HG02870 (cell line): ENCODE results near the gene COPZ1.
"Not testable (repeated sequence)": the region's sequence is repeated elsewhere in the genome, so short reads cannot be mapped to it uniquely, and the experiment has no call there.

Experiments used
- ATAC-seq: cut with Tn5 transposase; IDR thresholded peaks from one replicate; pipeline ENCODE4 v1.9.1; 2021; ENCODE audit warnings: mild to moderate bottlenecking, moderate library complexity; ENCODE audit not compliant: unreplicated experiment

Gene COPZ1, protein sequence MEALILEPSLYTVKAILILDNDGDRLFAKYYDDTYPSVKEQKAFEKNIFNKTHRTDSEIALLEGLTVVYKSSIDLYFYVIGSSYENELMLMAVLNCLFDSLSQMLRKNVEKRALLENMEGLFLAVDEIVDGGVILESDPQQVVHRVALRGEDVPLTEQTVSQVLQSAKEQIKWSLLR

DNA sequence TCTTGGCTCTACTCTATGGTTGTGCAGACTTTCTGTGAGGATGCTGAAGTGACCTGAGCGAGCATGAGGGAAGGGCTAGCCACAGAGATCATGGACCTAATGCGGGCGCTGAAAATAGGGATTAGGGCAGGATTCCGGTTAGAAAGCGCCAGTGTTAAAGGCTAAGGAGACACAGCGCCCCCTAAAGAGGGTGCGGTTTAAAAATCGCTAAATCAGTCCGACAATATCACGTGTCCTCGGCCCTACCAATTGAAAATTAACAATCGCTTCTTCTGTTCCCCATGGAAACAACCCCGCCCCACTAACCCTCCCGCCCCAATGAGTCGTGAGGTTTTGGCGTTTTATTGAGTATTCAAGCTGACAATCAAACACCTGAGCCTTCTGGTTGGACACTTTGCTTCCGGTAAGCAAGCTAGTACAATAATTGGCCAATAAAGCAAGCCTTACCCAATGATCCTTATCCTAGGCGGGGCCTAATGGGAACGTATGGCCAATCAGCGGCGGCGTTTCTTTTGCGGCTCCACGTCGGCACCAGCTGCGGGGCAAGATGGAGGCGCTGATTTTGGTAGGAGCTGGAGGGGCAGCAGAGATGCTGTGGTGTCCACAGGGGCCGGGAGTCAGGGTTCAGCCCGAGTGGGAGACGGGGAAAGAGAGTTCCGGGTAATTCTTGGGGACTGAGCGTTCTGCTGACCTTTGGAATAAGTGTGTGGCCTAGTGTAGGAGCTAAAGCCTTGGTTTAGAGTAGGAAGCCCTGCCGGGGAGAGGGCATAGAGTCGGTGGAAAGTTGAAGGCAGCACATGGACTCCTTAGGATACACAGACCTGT, at the start of gene COPZ1:
Gene COPZ1, plus strand, starts transcription at position 515 of the 825 bp plus-strand sequence. Its CDS starts 33 bp downstream, at position 548.
- ATAC-seq: peak; percentile 98

GRCh38 chr12:54276368-54276767, 48.6 kb upstream of the COPZ1 start:
- ATAC-seq: no peak

GRCh38 chr12:54277823-54278276, 47.1 kb upstream of the COPZ1 start:
- ATAC-seq: no peak

- ATAC-seq: no peak
These were observed 45.7 kb upstream of the COPZ1 start for GRCh38 chr12:54279227-54279631.

DNA sequence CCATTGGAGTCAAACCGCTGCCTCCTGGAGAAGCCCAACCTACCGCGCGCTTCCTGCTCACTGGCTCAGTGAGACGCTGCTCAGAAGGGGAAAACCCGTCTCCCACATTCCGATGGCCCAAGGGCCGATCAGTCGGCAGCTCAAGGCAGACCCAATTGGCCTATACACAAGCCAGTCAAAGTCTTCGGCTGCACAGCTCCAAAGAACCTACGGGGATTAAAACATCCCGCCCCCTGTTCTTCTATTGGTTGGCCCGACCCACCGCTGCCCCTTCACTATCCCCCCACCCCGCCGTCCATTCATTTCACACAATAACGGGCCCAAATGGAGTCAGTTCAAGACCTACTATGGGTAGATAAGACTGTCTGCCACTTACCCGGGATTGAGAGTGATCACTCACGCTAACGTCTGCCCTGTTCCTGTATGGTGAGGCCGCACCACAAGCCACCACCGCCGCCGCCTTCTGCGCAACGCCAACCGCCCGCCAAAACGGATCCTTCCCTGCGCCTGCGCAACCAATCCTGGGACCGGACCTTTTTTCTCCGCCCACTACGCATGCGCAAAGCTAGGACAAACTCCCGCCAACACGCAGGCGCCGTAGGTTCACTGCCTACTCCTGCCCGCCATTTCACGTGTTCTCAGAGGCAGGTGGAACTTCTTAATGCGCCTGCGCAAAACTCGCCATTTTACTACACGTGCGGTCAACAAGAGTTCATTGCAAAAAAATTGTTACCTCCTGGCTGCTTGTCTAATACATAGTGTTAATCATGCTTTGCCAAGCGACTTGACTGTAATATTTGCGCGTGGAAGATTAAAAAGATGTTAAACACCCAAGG, 45.1 kb upstream of the COPZ1 start, which contains the start of gene CBX5:
Gene CBX5, minus strand, starts transcription at position 491 of the 836 bp plus-strand sequence. CDS start 22,472 bp downstream, outside the sequence.
- ATAC-seq: peak; percentile 67

DNA sequence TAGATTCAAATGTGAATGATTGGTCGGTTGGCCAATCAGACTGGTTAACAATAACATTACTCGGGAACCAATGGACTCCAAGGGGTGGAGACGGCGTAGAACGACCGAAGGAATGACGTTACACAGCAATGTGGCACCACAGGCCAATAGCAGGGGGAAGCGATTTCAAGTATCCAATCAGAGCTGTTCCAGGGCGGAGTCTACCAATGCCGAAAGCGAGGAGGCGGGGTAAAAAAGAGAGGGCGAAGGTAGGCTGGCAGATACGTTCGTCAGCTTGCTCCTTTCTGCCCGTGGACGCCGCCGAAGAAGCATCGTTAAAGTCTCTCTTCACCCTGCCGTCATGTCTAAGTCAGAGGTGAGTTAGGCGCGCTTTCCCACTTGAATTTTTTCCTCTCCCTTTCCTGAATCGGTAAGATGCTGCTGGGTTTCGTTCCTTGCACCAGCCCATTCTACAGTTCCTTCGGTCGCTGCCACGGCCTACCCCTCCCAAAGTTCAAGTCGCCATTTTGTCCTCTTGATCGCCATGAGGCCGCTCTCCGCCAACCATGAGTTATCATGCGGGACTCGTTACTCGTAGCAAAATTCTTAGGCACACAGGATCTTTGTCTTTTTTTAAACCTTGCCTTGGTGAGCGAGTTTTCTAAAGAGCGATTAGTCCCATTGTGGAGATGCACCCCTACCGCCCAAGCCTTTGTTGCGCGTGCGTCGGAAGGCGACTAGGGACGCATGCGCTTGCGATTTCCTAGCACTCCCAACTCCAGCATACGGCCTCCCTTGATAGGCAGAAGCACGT, 44.3 kb upstream of the COPZ1 start, which contains the start of gene HNRNPA1:
Gene HNRNPA1, plus strand, starts transcription at position 259 of the 793 bp plus-strand sequence. Its CDS starts 82 bp downstream, at position 341.
- ATAC-seq: peak; percentile 80

- not testable (repeated sequence) for ATAC-seq
These were observed 43.7 kb upstream of the COPZ1 start for GRCh38 chr12:54281261-54281638.

DNA sequence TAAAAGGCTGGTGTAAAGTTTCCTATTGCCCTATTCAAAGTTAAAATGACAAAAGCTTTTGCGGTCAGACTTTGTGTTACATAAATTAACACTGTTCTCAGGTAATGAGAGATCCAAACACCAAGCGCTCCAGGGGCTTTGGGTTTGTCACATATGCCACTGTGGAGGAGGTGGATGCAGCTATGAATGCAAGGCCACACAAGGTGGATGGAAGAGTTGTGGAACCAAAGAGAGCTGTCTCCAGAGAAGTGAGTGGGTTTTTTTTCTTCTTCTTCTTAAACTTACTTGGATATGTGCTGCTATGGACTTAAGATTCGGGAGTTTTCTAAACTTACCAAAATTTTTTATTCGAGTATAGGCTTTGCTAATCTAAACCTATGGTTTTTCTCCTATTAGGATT, 43.2 kb upstream of the COPZ1 start:
- ATAC-seq: not testable (repeated sequence)

- ATAC-seq: no peak
These were observed 41.9 kb upstream of the COPZ1 start for GRCh38 chr12:54282949-54283593.

GRCh38 chr12:54284070-54284780, 40.7 kb upstream of the COPZ1 start:
- not testable (repeated sequence) for ATAC-seq

GRCh38 chr12:54285150-54286041, 39.5 kb upstream of the COPZ1 start:
- no peak for ATAC-seq

GRCh38 chr12:54286042-54287030, 38.6 kb upstream of the COPZ1 start:
- ATAC-seq: no peak

GRCh38 chr12:54287261-54288157, 37.4 kb upstream of the COPZ1 start:
- no peak for ATAC-seq

GRCh38 chr12:54292083-54292930, 32.6 kb upstream of the COPZ1 start:
- ATAC-seq: no peak

GRCh38 chr12:54292931-54293241, 32.0 kb upstream of the COPZ1 start:
- ATAC-seq: no peak
